CD14-positive monocyte (primary cell): ENCODE data around the gene ZMYND15. TPM values are rescaled to one million over a fixed set of nuclear protein-coding genes. Genes with fewer than 3 reads are reported as not detected.

ENCODE experiments used
- DNase-seq, 3 donors: peaks; one replicate each; pipeline ENCODE4 v3.0.0-alpha.2; 2011 to 2022
- H2AFZ ChIP-seq: 2 replicates; pipeline ENCODE4 v1.6.0; 2012; ENCODE audit warnings: mild to moderate bottlenecking, low read depth, low read length, inconsistent platforms; ENCODE audit not compliant: insufficient read depth, poor library complexity, severe bottlenecking
- H3K27ac ChIP-seq, 2 donors: 1 replicate in 1 of 2; 2 replicates in 1 of 2; pipeline ENCODE4 v1.5.1; 2012 to 2013; ENCODE audit warnings: low read length in 2 of 2, control low read depth in 1 of 2, inconsistent platforms in 1 of 2, low read depth in 1 of 2, mild to moderate bottlenecking in 1 of 2
- H3K27me3 ChIP-seq, 2 donors: one replicate each; pipeline versions ENCODE4 v1.6.0 to v1.6.1; 2011 to 2013; ENCODE audit warnings: low read length in 2 of 2; ENCODE audit not compliant: control insufficient read depth in 2 of 2, insufficient read depth in 2 of 2
- H3K36me3 ChIP-seq, 2 donors: replicated peaks in 1 of 2; 1 replicate in 1 of 2; 2 replicates in 1 of 2; pipeline versions ENCODE4 v1.5.1 to v1.6.1; 2012 to 2013; ENCODE audit warnings: low read length in 2 of 2, control low read depth in 1 of 2, inconsistent platforms in 1 of 2, mild to moderate bottlenecking in 1 of 2; ENCODE audit not compliant: insufficient read depth in 2 of 2, control insufficient read depth in 1 of 2
- H3K4me1 ChIP-seq, 2 donors: 1 replicate in 1 of 2; 2 replicates in 1 of 2; pipeline versions ENCODE4 v1.5.1 to v1.6.1; 2012 to 2013; ENCODE audit warnings: low read length in 2 of 2, control low read depth in 1 of 2, inconsistent platforms in 1 of 2, mild to moderate bottlenecking in 1 of 2, moderate library complexity in 1 of 2; ENCODE audit not compliant: insufficient read depth in 2 of 2, control insufficient read depth in 1 of 2
- H3K4me2 ChIP-seq: replicated peaks from 2 replicates; pipeline ENCODE3; 2012; ENCODE audit warnings: low read length, moderate library complexity, mild to moderate bottlenecking; ENCODE audit not compliant: poor library complexity, severe bottlenecking; ENCODE audit errors: extremely low read depth
- H3K4me3 ChIP-seq, 3 experiments: fragments of 200-600 bp in 1 of 3; sonication (generic) in 1 of 3; replicated peaks in 1 of 3; 1 replicate in 2 of 3; 2 replicates in 1 of 3; pipeline ENCODE4 v1.5.1; 2011 to 2013; ENCODE audit warnings: low read length in 3 of 3, mild to moderate bottlenecking in 3 of 3, control low read depth in 2 of 3, low read depth in 2 of 3, inconsistent platforms in 1 of 3, moderate library complexity in 1 of 3
- H3K79me2 ChIP-seq: 2 replicates; pipeline ENCODE4 v1.6.0; 2012; ENCODE audit warnings: mild to moderate bottlenecking, control low read depth, inconsistent platforms, low read length, moderate library complexity; ENCODE audit not compliant: insufficient read depth
- H3K9ac ChIP-seq: 2 replicates; pipeline ENCODE4 v1.6.0; 2017; ENCODE audit warnings: low read length, mild to moderate bottlenecking; ENCODE audit not compliant: insufficient read depth, poor library complexity, severe bottlenecking
- H3K9me3 ChIP-seq, 2 donors: replicated peaks in 1 of 2; 1 replicate in 1 of 2; 2 replicates in 1 of 2; pipeline versions ENCODE4 v1.5.1 to v1.6.1; 2012 to 2013; ENCODE audit warnings: low read length in 2 of 2, control low read depth in 1 of 2; ENCODE audit not compliant: control insufficient read depth in 1 of 2, insufficient read depth in 1 of 2
- H4K20me1 ChIP-seq: 2 replicates; pipeline ENCODE4 v1.6.0; 2012; ENCODE audit warnings: mild to moderate bottlenecking, low read length, control low read depth, moderate library complexity; ENCODE audit not compliant: insufficient read depth
- H3K27ac Mint-ChIP-seq, 7 donors: one replicate each; pipeline ENCODE4 v1.8.0; 2020; ENCODE audit warnings: mild to moderate bottlenecking in 7 of 7, mixed read lengths in 7 of 7, moderate library complexity in 6 of 7, inconsistent platforms in 2 of 7
- H3K27me3 Mint-ChIP-seq, 3 donors: one replicate each; pipeline ENCODE4 v1.8.0; 2021 to 2022; ENCODE audit warnings: low read depth in 3 of 3, mild to moderate bottlenecking in 3 of 3, mixed read lengths in 3 of 3, moderate library complexity in 3 of 3, inconsistent platforms in 1 of 3
- H3K36me3 Mint-ChIP-seq, 2 donors: one replicate each; pipeline ENCODE4 v1.8.0; 2020; ENCODE audit warnings: mixed read lengths in 2 of 2, inconsistent platforms in 1 of 2, mild to moderate bottlenecking in 1 of 2
- H3K4me1 Mint-ChIP-seq: one replicate; pipeline ENCODE4 v1.8.0; 2020; ENCODE audit warnings: mild to moderate bottlenecking, mixed read lengths
- H3K4me3 Mint-ChIP-seq, 2 donors: one replicate each; pipeline ENCODE4 v1.8.0; 2020; ENCODE audit warnings: mild to moderate bottlenecking in 2 of 2, mixed read lengths in 2 of 2, moderate library complexity in 1 of 2
- H3K9me3 Mint-ChIP-seq, 7 donors: one replicate each; pipeline ENCODE4 v1.8.0; 2020 to 2022; ENCODE audit warnings: mixed read lengths in 7 of 7, mild to moderate bottlenecking in 6 of 7, moderate library complexity in 6 of 7, inconsistent platforms in 2 of 7
- CTCF ChIP-seq: fragments of 200-600 bp; IDR thresholded peaks from one replicate; pipeline ENCODE4 v1.8.0; 2022; ENCODE audit warnings: antibody characterized with exemption, mild to moderate bottlenecking
- WGBS: methylation state at CpG from one replicate; pipeline ENCODE4 v1.1.5; 2013; ENCODE audit warnings: missing lambda C conversion rate; ENCODE audit not compliant: insufficient coverage; 5-methylcytosine and 5-hydroxymethylcytosine counted together
- intact Hi-C, 2 donors: fragments of 100-400 bp; cut with micrococcal nuclease; formaldehyde crosslinking; loops; one replicate each; pipeline versions ENCODE4 v1.15.0 to v1.15.1; 2023
- polyA plus RNA-seq, 3 donors: library from polyadenylated mRNA; depleted of rRNA in 1 of 3; unstranded in 2 of 3; stranded (reverse) in 1 of 3; fragments of 300-500 nt in 2 of 3; fragments of >200 nt in 1 of 3; fragmentation: Illumina TruSeq in 2 of 3; gene quantifications; 1 replicate in 2 of 3; 2 replicates in 1 of 3; pipeline ENCODE4 v1.2.3, GENCODE V29; 2012 to 2021

The ZMYND15 gene
- polyA plus RNA-seq, 3 donors = 0.97 to 13.6 (median 1.2) TPM

- no peak for TF ChIP-seq CTCF
- H3K27me3 Mint-ChIP-seq = peaks cover 54 to 80% (median 57%) of the 10 kb centered on the region in 3 donors
- no peak overlapping the region for H3K9ac ChIP-seq
- H3K36me3 ChIP-seq = no peaks in the 10 kb centered on the region
- no peak overlapping the region for H2AFZ ChIP-seq
- H3K4me2 ChIP-seq = no peak overlapping the region
- no peak for DNase-seq
- H4K20me1 ChIP-seq = no peaks in the 10 kb centered on the region
- H3K4me1 Mint-ChIP-seq = peaks cover 36% of the 10 kb centered on the region
- peaks cover 0 to 19% (median 8%) of the 10 kb centered on the region in 7 donors for H3K9me3 Mint-ChIP-seq
- H3K9me3 ChIP-seq = no peaks in the 10 kb centered on the region
- H3K36me3 Mint-ChIP-seq = peaks cover 22 to 24% of the 10 kb centered on the region in 2 donors
- WGBS = 100% methylated on average over 2 of the region's 8 CpGs
- H3K4me3 ChIP-seq = no peak overlapping the region
- peak overlapping the region in 1 of 2 donors; percentile 73 for H3K4me3 Mint-ChIP-seq
- intact Hi-C loops = loop anchor here in 1 of 2 donors (5.0 kb wide), 1 partner anchor 36 kb away; no protein-coding TSS in a partner anchor
- peaks cover 29 to 44% of the 10 kb centered on the region in 2 donors for H3K4me1 ChIP-seq
- peaks cover 10 to 63% of the 10 kb centered on the region in 2 donors for H3K27me3 ChIP-seq
- peak overlapping the region in 2 of 7 donors; percentile 10 to 73 for H3K27ac Mint-ChIP-seq
- H3K79me2 ChIP-seq = no peaks in the 10 kb centered on the region
- H3K27ac ChIP-seq = no peak overlapping the region
Measured at GRCh38 chr17:4741544-4741943, 1.9 kb downstream of the ZMYND15 start.

GRCh38 chr17:4742133-4742532 is 2.5 kb downstream of the ZMYND15 start:
- H3K36me3 Mint-ChIP-seq = peaks cover 21% of the 10 kb centered on the region in 2 donors
- Histone ChIP-seq H3K9me3 (no peaks in the 10 kb centered on the region), H3K4me1 (peaks cover 28 to 44% of the 10 kb centered on the region in 2 donors), H3K4me2 (no peak overlapping the region), H3K36me3 (no peaks in the 10 kb centered on the region), H3K27ac (no peak overlapping the region), H2AFZ (no peak overlapping the region), H3K79me2 (no peaks in the 10 kb centered on the region), H3K27me3 (peaks cover 10 to 63% of the 10 kb centered on the region in 2 donors), H3K9ac (no peak overlapping the region), H3K4me3 (no peak overlapping the region), H4K20me1 (no peaks in the 10 kb centered on the region)
- peaks cover 0 to 19% (median 8%) of the 10 kb centered on the region in 7 donors for H3K9me3 Mint-ChIP-seq
- no peak overlapping the region for H3K4me3 Mint-ChIP-seq
- 95% methylated on average over 8 of the region's 9 CpGs for WGBS
- no peak for DNase-seq
- peaks cover 38% of the 10 kb centered on the region for H3K4me1 Mint-ChIP-seq
- H3K27ac Mint-ChIP-seq = no peak overlapping the region
- intact Hi-C loops = loop anchor here in 1 of 2 donors (5.0 kb wide), 1 partner anchor 35 kb away; no protein-coding TSS in a partner anchor
- peaks cover 54 to 85% (median 63%) of the 10 kb centered on the region in 3 donors for H3K27me3 Mint-ChIP-seq
- no peak for TF ChIP-seq CTCF
